ENCODE measurements around the gene RNF220. TPM values are rescaled to one million over a fixed set of nuclear protein-coding genes. Genes with fewer than 3 reads are reported as not detected.

The RNF220 gene
- total and polyA plus RNA-seq, 12 donors, result 41.8 to 82.5 (median 58.0) TPM

DNA sequence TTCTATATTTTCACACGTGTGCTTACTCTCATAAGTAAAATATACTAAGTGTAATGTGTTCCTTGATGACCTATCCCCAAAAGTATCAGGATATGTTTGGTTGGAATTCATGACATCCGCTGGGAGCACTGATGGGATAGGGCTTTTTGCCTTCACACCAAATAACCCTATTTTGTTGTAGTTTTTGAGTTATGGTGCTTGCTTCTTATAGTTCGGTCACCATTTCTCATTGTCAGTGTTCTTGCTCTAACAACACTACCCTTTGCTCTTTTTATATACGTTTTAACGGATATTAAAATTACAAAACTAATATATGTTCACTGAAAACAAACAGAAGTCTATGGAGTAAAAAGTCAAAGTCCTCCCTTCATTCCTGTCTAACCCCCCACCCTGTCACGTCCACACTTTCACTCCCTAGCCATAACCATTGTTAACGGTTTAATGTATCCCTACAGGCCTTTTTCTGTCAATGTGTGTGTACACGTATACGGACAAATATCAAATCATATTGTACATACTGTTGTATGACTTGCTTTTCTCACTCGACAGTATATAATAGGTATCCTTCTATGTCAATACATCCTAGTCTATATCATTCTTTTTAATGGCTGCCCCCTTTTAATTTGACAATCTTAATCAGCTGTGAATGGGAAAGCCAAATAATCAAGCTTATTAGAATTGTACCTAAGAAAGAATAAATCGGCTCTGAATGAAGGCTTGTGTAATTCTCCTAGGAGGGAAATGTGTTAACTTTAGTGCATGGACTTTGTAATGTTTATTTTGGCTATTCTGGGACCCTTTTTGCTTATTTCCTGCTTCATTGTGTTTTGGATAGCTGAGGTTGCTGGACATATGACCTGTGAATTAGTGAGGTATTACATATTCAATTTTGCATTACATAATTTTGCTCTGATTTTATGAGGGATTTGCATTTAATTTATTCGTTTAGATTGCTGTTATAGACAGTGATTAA is 3.5 kb upstream of the RNF220 start:
- H3K27me3 ChIP-seq, result peaks cover 0 to 91% (median 73%) of the 10 kb centered on the region in 7 donors

DNA sequence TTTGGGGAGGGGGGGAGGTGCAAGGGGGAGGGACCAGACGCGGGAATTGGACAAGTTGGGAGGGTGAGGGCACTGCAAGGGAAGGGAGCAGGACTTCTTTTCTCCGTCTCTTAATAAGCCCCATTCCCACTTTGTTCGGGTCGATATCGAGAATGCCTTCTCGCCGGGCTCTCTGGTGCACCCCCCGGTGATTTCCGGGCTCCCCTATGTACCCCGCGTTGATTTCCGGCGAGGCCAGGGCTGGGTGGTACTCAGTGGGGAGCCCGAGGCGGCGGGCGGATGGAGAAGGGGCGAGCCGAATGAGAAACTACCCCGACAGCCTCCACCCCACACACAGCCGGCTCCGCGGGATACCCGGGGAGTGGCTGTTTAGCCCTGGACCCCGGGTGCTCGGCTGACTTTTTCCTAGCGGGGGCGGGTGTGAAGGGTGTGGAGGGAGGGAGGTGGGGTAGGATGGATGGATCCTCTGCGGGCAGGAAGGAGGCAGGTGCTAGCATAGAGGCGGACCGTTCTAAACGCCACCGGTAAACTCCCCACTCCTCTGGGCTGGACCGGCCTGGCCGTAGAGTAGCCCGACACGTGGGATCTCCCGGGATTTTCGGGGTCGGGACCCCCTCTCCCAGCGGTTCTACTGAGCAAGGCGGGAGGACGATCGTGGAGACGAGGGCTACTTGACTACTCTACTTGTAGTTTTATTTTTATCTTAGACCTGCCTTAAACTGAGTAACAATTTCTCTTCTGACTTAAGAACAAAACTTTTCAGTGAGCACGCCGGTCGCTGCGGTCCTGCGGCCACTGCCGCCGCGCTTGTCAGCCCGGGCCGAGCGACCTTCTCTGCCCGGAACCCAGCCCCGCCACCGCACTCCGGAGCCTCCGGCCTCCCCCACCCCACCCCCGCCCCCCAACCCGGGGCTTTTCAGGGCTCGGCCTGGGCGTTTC is 1.0 kb downstream of the RNF220 start:
- DNase-seq (no peak), ATAC-seq (peak; percentile 9 to 72 (median 52))
- Histone ChIP-seq H3K27ac (peak overlapping the region in 7 of 10 donors; percentile 15 to 74 (median 52)), H3K4me3 (peak overlapping the region; percentile 23 to 67 (median 52)), H3K36me3 (no peaks in the 10 kb centered on the region), H3K9me3 (no peaks in the 10 kb centered on the region), H3K4me1 (peaks cover 7 to 53% (median 40%) of the 10 kb centered on the region in 9 donors), H3K27me3 (peaks cover 28 to 100% (median 93%) of the 10 kb centered on the region in 7 donors)
- 1% methylated on average over 66 of the region's 66 CpGs for WGBS, 2 donors
- intact Hi-C loops (cut with DNase I), result loop anchor here in 5 of 10 donors (2.0 to 5.0 kb wide), 4 partner anchors 17 to 96 kb away; no protein-coding TSS in a partner anchor
- TF ChIP-seq, protein P1, sequence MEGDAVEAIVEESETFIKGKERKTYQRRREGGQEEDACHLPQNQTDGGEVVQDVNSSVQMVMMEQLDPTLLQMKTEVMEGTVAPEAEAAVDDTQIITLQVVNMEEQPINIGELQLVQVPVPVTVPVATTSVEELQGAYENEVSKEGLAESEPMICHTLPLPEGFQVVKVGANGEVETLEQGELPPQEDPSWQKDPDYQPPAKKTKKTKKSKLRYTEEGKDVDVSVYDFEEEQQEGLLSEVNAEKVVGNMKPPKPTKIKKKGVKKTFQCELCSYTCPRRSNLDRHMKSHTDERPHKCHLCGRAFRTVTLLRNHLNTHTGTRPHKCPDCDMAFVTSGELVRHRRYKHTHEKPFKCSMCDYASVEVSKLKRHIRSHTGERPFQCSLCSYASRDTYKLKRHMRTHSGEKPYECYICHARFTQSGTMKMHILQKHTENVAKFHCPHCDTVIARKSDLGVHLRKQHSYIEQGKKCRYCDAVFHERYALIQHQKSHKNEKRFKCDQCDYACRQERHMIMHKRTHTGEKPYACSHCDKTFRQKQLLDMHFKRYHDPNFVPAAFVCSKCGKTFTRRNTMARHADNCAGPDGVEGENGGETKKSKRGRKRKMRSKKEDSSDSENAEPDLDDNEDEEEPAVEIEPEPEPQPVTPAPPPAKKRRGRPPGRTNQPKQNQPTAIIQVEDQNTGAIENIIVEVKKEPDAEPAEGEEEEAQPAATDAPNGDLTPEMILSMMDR (IDR thresholded peaks at IDR 0.05), result no peak

More for the DNA sequence above, 3.5 kb upstream of the RNF220 start:
- DNase-seq (no peak), ATAC-seq (no peak)
- TF ChIP-seq, protein P1 (IDR thresholded peaks at IDR 0.05), result no peak
- Histone ChIP-seq H3K36me3 (no peaks in the 10 kb centered on the region), H3K4me1 (peaks cover 0 to 30% (median 19%) of the 10 kb centered on the region in 9 donors), H3K4me3 (no peak overlapping the region), H3K9me3 (no peaks in the 10 kb centered on the region), H3K27ac (no peak overlapping the region)
- 82 to 83% methylated on average over 12 of the region's 12 CpGs for WGBS, 2 donors
- intact Hi-C loops (cut with DNase I), result no loop called here

DNA sequence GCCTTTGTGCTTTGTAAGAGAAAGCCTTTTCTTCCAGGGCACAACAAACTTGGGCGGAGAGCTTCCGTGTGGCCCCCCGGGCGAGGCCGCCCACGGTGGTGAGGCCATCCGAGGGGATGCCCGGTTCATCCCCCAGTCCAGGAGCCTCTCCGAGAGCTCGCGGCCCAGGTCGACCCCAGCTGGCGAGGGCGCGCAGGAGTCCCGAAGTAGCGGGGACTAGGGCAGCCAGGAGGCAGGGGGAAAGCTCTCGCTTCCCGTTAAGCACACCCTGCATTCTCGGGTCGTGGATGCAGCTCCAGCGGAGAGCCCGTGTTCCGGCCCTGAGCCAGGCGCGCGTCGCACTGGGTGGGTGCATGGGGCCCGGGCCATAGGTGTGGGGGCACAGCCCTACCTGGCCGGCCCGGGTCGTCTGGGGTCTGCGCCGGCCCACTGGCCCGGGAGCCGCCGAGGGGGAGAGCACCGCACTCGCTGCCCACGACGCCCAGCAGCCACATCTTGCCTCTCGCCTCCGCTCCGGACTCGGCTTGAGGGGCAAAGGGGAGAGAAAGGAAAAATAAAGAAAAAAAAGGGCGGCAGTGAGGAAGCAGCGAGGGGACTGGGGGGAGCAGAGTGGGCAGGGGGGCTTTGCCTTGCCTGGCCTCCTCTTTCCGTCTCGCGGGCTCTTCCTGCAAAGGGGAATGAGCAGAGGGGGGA is 1.8 kb downstream of the RNF220 start:
- TF ChIP-seq, protein P1 (IDR thresholded peaks at IDR 0.05), result no peak
- peaks cover 28 to 100% (median 93%) of the 10 kb centered on the region in 7 donors for H3K27me3 ChIP-seq
- DNase-seq, result no peak
- H3K36me3 ChIP-seq, result no peaks in the 10 kb centered on the region
- H3K4me3 ChIP-seq, result peak overlapping the region; percentile 23 to 67 (median 52)
- peak overlapping the region in 5 of 10 donors; percentile 24 to 74 (median 59) for H3K27ac ChIP-seq
- H3K9me3 ChIP-seq, result no peaks in the 10 kb centered on the region
- ATAC-seq, result peak in 3 of 8 donors; percentile 24 to 54 (median 26)
- 1% methylated on average over 50 of the region's 50 CpGs for WGBS, 2 donors
- H3K4me1 ChIP-seq, result peaks cover 7 to 53% (median 40%) of the 10 kb centered on the region in 9 donors
- intact Hi-C loops (cut with DNase I), result loop anchor here in 3 of 10 donors (5.0 kb wide), 2 partner anchors 90 to 95 kb away; no protein-coding TSS in a partner anchor

All from heart right ventricle (tissue), 16 donors.